Pancreas (tissue), 10 donors: ENCODE results near the gene CD300A. TPM values are rescaled to one million over a fixed set of nuclear protein-coding genes. Genes with fewer than 3 reads are reported as not detected.
A peak's percentile ranks its signal among the peaks of the same experiment; 100 is the strongest.

Experiments used
- ATAC-seq, 4 donors: fragments of 200-7000 bp; cut with Tn5 transposase; one replicate each; pipeline versions ENCODE4 v1.8.0 to v1.9.1; 2020; ENCODE audit warnings: mild to moderate bottlenecking in 4 of 4, moderate library complexity in 4 of 4
- DNase-seq, 6 donors: peaks; one replicate each; pipeline ENCODE4 v3.0.0-alpha.2; 2020
- FAIRE-seq: peaks from 2 replicates; lab custom pipeline; 2012; peaks lifted over from hg19 to GRCh38; lab: Jason Lieb, UNC
- H3K27ac ChIP-seq, 4 donors: fragments of 200-600 bp; sonication (generic); 1 replicate in 3 of 4; 2 replicates in 1 of 4; pipeline versions ENCODE4 v1.5.0 to v1.8.0; 2020
- H3K27me3 ChIP-seq, 4 donors: fragments of 200-600 bp; one replicate each; pipeline ENCODE4 v1.8.0; 2021
- H3K36me3 ChIP-seq, 3 donors: fragments of 200-600 bp; sonication (generic) in 1 of 3; one replicate each; pipeline versions ENCODE4 v1.5.0 to v1.8.0; 2020 to 2021
- H3K4me1 ChIP-seq, 3 donors: fragments of 200-600 bp; one replicate each; pipeline ENCODE4 v1.8.0; 2021
- H3K4me3 ChIP-seq, 4 donors: fragments of 200-600 bp; sonication (generic) in 2 of 4; one replicate each; pipeline versions ENCODE4 v1.5.0 to v1.8.0; 2020 to 2021
- H3K9me3 ChIP-seq, 4 donors: fragments of 200-600 bp; one replicate each; pipeline ENCODE4 v1.8.0; 2021
- CTCF ChIP-seq, 4 donors: fragments of 200-600 bp; sonication (generic) in 3 of 4; IDR thresholded peaks; one replicate each; pipeline versions ENCODE4 v1.5.0 to v1.8.0; 2021; ENCODE audit warnings: antibody characterized with exemption in 4 of 4
- WGBS, 2 donors: extraction: QIAGEN DNeasy Blood & Tissue Kit; methylation state at CpG; one replicate each; pipeline ENCODE4 v1.1.7; 2013; 5-methylcytosine and 5-hydroxymethylcytosine counted together
- intact Hi-C, 3 donors: fragments of 100-400 bp; cut with DNase I; formaldehyde crosslinking; loops; one replicate each; pipeline versions ENCODE4 v1.11.1 to v1.14.2; 2022
- polyA plus RNA-seq, 2 donors: library from polyadenylated mRNA; stranded (reverse); fragments of 200-250 nt; gene quantifications; one replicate each; pipeline ENCODE4 v1.2.3, GENCODE V29; 2013
- total RNA-seq, 6 donors: library from RNA; stranded (reverse); fragmentation: NEBNext Ultra II Directional in 4 of 6; extraction: Animal tissue kit (Norgen Biotek cat#: 25700) in 4 of 6; gene quantifications; one replicate each; pipeline versions ENCODE4 v1.2.1 to v1.2.4, GENCODE V29; 2021 to 2023
- donor health status: healthy with polysubstance abuse.
- donor health status: DM: no; HTN: no; CAD: no; lungs with moderate emphysema.
- donor health status: DM: no; HTN: no; CAD: no.
- donor health status: control.
- donor health status: control.
- donor health status: Bipolar disorder and iron deficiency.
- donor health status: DM: yes; HTN: yes; CAD: no.
- donor health status: DM: no; HTN: no; CAD: no.
- donor health status: DM: no; HTN: no; CAD: no.
- donor health status: DM: yes; HTN: yes; CAD: no.

Gene CD300A
- total and polyA plus RNA-seq, 8 donors: 0.37 to 5.1 (median 1.2) TPM

GRCh38 chr17:74512624-74513091 lies 46.2 kb downstream of the CD300A start:
- no peaks in the 10 kb centered on the region for H3K4me1 ChIP-seq
- 80 to 83% methylated on average over 7 of the region's 7 CpGs for WGBS, 2 donors
- H3K27me3 ChIP-seq: no peaks in the 10 kb centered on the region
- no peak overlapping the region for H3K4me3 ChIP-seq
- TF ChIP-seq CTCF (IDR thresholded peaks at IDR 0.05): no peak
- no peaks in the 10 kb centered on the region for H3K9me3 ChIP-seq
- no peak for FAIRE-seq
- ATAC-seq: peak in 2 of 4 donors; percentile 54 to 64
- intact Hi-C loops: no loop called here
- H3K36me3 ChIP-seq: no peaks in the 10 kb centered on the region
- DNase-seq: no peak
- H3K27ac ChIP-seq: no peak overlapping the region

GRCh38 chr17:74513987-74514631 lies 47.7 kb downstream of the CD300A start:
- Histone ChIP-seq H3K27me3 (no peaks in the 10 kb centered on the region), H3K4me3 (no peak overlapping the region), H3K4me1 (no peaks in the 10 kb centered on the region), H3K36me3 (no peaks in the 10 kb centered on the region), H3K9me3 (no peaks in the 10 kb centered on the region), H3K27ac (no peak overlapping the region)
- no peak for TF ChIP-seq CTCF (IDR thresholded peaks at IDR 0.05)
- no peak for DNase-seq
- peak in 2 of 4 donors; percentile 24 to 25 for ATAC-seq
- FAIRE-seq: no peak
- WGBS, 2 donors: 14 to 93% methylated on average over 3 of the region's 3 CpGs
- intact Hi-C loops: no loop called here

GRCh38 chr17:74514632-74515334 lies 48.3 kb downstream of the CD300A start:
- Histone ChIP-seq H3K4me1 (no peaks in the 10 kb centered on the region), H3K9me3 (no peaks in the 10 kb centered on the region), H3K27ac (no peak overlapping the region), H3K4me3 (no peak overlapping the region), H3K27me3 (no peaks in the 10 kb centered on the region), H3K36me3 (no peaks in the 10 kb centered on the region)
- intact Hi-C loops: no loop called here
- no peak for DNase-seq
- ATAC-seq: peak in 2 of 4 donors; percentile 9 to 26
- no peak for FAIRE-seq
- 79 to 91% methylated on average over 10 of the region's 10 CpGs for WGBS, 2 donors
- no peak for TF ChIP-seq CTCF (IDR thresholded peaks at IDR 0.05)

- Histone ChIP-seq H3K4me3 (no peak overlapping the region), H3K4me1 (no peaks in the 10 kb centered on the region), H3K27me3 (no peaks in the 10 kb centered on the region), H3K9me3 (no peaks in the 10 kb centered on the region), H3K36me3 (no peaks in the 10 kb centered on the region), H3K27ac (no peak overlapping the region)
- WGBS, 2 donors: 52 to 60% methylated on average over 4 of the region's 4 CpGs
- DNase-seq (no peak), FAIRE-seq (no peak), ATAC-seq (no peak)
- intact Hi-C loops: no loop called here
- TF ChIP-seq CTCF (IDR thresholded peaks at IDR 0.05): no peak
Measured at GRCh38 chr17:74515941-74516340, 49.5 kb downstream of the CD300A start.
